ENCODE data around the gene PAX1. TPM values are rescaled to one million over a fixed set of nuclear protein-coding genes. Genes with fewer than 3 reads are reported as not detected.

The PAX1 gene
- total RNA-seq, 2 donors from 2014 or later, result not detected

GRCh38 chr20:21704408-21705385 is 767 bp upstream of the PAX1 start:
- 5 to 6% methylated on average over 14 to 25 of the region's 31 CpGs for WGBS, 2 experiments (ENCODE audit: insufficient coverage in 1 of 2, insufficient read length in 1 of 2)
- H3K36me3 ChIP-seq (ENCODE audit: control insufficient read depth, insufficient read depth, low read length), result no peaks in the 10 kb centered on the region
- Mint-ChIP-seq H3K4me3 (peak overlapping the region; percentile 43), H3K9me3 (no peaks in the 10 kb centered on the region), H3K27ac (no peak overlapping the region), H3K4me1 (peaks cover 30% of the 10 kb centered on the region), H3K27me3 (ENCODE audit: insufficient read depth) (peaks cover 98% of the 10 kb centered on the region), H3K36me3 (ENCODE audit: low read depth) (no peaks in the 10 kb centered on the region)
- TF ChIP-seq, protein P1, sequence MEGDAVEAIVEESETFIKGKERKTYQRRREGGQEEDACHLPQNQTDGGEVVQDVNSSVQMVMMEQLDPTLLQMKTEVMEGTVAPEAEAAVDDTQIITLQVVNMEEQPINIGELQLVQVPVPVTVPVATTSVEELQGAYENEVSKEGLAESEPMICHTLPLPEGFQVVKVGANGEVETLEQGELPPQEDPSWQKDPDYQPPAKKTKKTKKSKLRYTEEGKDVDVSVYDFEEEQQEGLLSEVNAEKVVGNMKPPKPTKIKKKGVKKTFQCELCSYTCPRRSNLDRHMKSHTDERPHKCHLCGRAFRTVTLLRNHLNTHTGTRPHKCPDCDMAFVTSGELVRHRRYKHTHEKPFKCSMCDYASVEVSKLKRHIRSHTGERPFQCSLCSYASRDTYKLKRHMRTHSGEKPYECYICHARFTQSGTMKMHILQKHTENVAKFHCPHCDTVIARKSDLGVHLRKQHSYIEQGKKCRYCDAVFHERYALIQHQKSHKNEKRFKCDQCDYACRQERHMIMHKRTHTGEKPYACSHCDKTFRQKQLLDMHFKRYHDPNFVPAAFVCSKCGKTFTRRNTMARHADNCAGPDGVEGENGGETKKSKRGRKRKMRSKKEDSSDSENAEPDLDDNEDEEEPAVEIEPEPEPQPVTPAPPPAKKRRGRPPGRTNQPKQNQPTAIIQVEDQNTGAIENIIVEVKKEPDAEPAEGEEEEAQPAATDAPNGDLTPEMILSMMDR (conservative IDR thresholded peaks at IDR 0.05), result peak; percentile 54
- DNase-seq, result peak; percentile 85
- H3K4me1 ChIP-seq (ENCODE audit: control insufficient read depth, insufficient read depth, low read length), result peaks cover 19% of the 10 kb centered on the region
- no peak overlapping the region for H3K9ac ChIP-seq (ENCODE audit: extremely low read depth, low read length, poor library complexity, severe bottlenecking)
- peaks cover 100% of the 10 kb centered on the region for H3K27me3 ChIP-seq (ENCODE audit: control insufficient read depth, insufficient read depth, low read length, poor library complexity, severe bottlenecking)
- no peaks in the 10 kb centered on the region for H3K9me3 ChIP-seq (ENCODE audit: control insufficient read depth, low read length)
- no peak overlapping the region for H3K27ac ChIP-seq (ENCODE audit: low read depth, low read length)
- no peak overlapping the region for H3K4me3 ChIP-seq (ENCODE audit: low read length)

DNA sequence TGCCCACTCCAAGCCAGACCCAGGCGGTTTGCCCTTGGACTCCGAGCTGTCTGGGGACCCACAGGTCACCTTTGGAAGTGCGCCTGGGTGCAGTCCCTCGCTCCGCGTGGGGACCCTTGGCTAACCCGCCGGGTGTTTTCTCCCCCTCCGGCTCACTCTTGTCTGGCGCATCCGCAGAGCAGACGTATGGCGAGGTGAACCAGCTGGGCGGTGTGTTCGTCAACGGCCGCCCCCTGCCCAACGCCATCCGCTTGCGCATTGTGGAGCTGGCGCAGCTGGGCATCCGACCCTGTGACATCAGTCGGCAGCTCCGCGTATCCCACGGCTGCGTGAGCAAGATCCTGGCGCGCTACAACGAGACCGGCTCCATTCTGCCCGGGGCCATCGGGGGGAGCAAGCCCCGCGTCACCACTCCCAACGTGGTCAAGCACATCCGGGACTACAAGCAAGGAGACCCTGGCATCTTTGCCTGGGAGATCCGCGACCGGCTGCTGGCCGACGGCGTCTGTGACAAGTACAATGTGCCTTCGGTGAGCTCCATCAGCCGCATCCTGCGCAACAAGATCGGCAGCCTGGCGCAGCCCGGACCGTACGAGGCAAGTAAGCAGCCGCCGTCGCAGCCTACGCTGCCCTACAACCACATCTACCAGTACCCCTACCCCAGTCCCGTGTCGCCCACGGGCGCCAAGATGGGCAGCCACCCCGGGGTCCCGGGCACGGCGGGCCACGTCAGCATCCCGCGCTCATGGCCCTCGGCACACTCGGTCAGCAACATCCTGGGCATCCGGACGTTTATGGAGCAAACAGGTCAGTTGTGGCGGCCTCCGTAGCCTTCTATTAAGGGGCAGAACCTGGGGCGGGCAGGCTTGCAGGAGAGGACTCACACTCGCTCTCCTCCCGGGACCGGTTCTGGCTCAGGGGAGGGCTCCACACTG is 1.1 kb downstream of the PAX1 start:
- no peak overlapping the region for H3K27ac Mint-ChIP-seq
- DNase-seq, result peak; percentile 75
- H3K36me3 Mint-ChIP-seq (ENCODE audit: low read depth), result no peaks in the 10 kb centered on the region
- peak overlapping the region; percentile 43 for H3K4me3 Mint-ChIP-seq
- TF ChIP-seq, protein P1 (conservative IDR thresholded peaks at IDR 0.05), result no peak
- WGBS, 2 experiments (ENCODE audit: insufficient coverage in 1 of 2, insufficient read length in 1 of 2), result 4 to 5% methylated on average over 27 to 76 of the region's 76 CpGs
- no peaks in the 10 kb centered on the region for H3K36me3 ChIP-seq (ENCODE audit: control insufficient read depth, insufficient read depth, low read length)
- peak overlapping the region; percentile 77 for H3K4me3 ChIP-seq (ENCODE audit: low read length)
- no peak overlapping the region for H3K27ac ChIP-seq (ENCODE audit: low read depth, low read length)
- H3K9me3 Mint-ChIP-seq, result no peaks in the 10 kb centered on the region
- H3K9me3 ChIP-seq (ENCODE audit: control insufficient read depth, low read length), result no peaks in the 10 kb centered on the region
- peaks cover 100% of the 10 kb centered on the region for H3K27me3 ChIP-seq (ENCODE audit: control insufficient read depth, insufficient read depth, low read length, poor library complexity, severe bottlenecking)
- peaks cover 26% of the 10 kb centered on the region for H3K4me1 Mint-ChIP-seq
- H3K4me1 ChIP-seq (ENCODE audit: control insufficient read depth, insufficient read depth, low read length), result peaks cover 15% of the 10 kb centered on the region
- peaks cover 98% of the 10 kb centered on the region for H3K27me3 Mint-ChIP-seq (ENCODE audit: insufficient read depth)
- no peak overlapping the region for H3K9ac ChIP-seq (ENCODE audit: extremely low read depth, low read length, poor library complexity, severe bottlenecking)

GRCh38 chr20:21707267-21707666 is 1.8 kb downstream of the PAX1 start:
- peaks cover 15% of the 10 kb centered on the region for H3K4me1 ChIP-seq (ENCODE audit: control insufficient read depth, insufficient read depth, low read length)
- Mint-ChIP-seq H3K27ac (no peak overlapping the region), H3K4me3 (no peak overlapping the region), H3K36me3 (ENCODE audit: low read depth) (no peaks in the 10 kb centered on the region), H3K27me3 (ENCODE audit: insufficient read depth) (peaks cover 98% of the 10 kb centered on the region), H3K9me3 (no peaks in the 10 kb centered on the region), H3K4me1 (peaks cover 20% of the 10 kb centered on the region)
- H3K4me3 ChIP-seq (ENCODE audit: low read length), result no peak overlapping the region
- H3K9me3 ChIP-seq (ENCODE audit: control insufficient read depth, low read length), result no peaks in the 10 kb centered on the region
- no peak overlapping the region for H3K9ac ChIP-seq (ENCODE audit: extremely low read depth, low read length, poor library complexity, severe bottlenecking)
- WGBS, 2 experiments (ENCODE audit: insufficient coverage in 1 of 2, insufficient read length in 1 of 2), result 20 to 31% methylated on average over 3 to 7 of the region's 7 CpGs
- H3K27ac ChIP-seq (ENCODE audit: low read depth, low read length), result no peak overlapping the region
- TF ChIP-seq, protein P1 (conservative IDR thresholded peaks at IDR 0.05), result no peak
- H3K27me3 ChIP-seq (ENCODE audit: control insufficient read depth, insufficient read depth, low read length, poor library complexity, severe bottlenecking), result peaks cover 100% of the 10 kb centered on the region
- H3K36me3 ChIP-seq (ENCODE audit: control insufficient read depth, insufficient read depth, low read length), result no peaks in the 10 kb centered on the region
- DNase-seq, result no peak
